ENCODE data around the gene CRIM1.
A peak's percentile ranks its signal among the peaks of the same experiment; 100 is the strongest.

CRIM1 gene

GRCh38 chr2:36371928-36372391 lies 16.4 kb downstream of the CRIM1 start:
- DNase-seq (ENCODE audit: low read depth): no peak

- DNase-seq (ENCODE audit: low read depth): peak; percentile 61
These were observed 17.8 kb downstream of the CRIM1 start for GRCh38 chr2:36373149-36373926.

GRCh38 chr2:36374585-36374984 lies 19.0 kb downstream of the CRIM1 start:
- no peak for DNase-seq (ENCODE audit: low read depth)

DNA sequence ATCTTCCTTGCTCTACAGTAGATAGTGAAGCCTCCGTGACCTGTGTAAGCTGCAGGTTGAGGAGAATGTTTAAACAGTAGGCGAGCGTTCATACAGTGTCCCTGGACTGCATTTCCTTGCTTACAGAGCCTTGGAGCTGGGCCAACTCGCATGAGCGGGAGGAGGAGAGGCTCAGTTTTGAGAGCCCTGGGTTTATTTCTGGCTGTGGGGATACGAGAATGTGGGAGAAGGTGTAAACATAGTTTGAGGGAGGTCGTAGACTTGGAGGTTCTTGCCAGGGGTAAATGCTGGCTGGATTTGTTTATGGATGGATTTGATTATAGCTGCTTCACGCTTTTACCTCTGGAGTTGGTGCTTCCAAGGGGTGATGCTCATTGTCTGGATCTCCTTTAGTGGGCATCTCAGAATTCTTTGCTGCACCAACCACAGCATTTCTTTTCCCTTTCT lies 20.8 kb downstream of the CRIM1 start:
- DNase-seq (ENCODE audit: low read depth): no peak

DNA sequence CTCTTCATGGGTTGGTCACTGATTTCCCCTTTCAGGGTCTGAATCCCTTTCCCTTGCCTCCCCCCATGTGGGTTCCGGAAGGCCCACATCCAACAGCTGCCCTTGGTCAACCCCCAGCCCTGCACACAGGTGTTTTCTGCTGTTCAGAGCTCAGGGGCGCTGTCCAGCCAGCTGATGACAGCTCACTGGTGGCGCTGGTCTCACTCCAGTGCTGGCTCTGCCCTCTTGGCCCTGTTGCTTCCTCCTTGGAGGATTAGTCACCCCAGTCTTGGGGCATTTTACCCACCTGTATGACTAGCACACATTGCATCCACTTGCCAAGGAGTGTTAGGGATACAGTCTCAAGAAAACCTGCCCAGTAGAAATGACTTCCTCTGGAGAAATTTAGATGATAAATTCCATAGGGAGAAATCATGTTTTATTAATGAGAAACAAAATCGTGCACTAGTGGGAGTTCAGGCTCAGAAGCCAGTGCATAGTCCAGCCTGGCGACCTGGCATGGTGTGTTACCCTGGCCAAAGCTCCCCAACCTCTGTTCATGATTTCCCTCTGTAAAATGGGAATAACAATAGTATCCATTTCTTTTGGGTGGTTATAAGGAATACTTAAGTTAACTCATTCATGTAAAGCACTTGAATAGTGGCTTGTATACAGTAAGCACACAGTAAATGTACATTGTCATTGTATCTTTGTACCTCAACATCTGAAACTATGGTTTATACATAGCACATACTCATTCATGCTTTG lies 21.6 kb downstream of the CRIM1 start:
- DNase-seq (ENCODE audit: low read depth): no peak

DNA sequence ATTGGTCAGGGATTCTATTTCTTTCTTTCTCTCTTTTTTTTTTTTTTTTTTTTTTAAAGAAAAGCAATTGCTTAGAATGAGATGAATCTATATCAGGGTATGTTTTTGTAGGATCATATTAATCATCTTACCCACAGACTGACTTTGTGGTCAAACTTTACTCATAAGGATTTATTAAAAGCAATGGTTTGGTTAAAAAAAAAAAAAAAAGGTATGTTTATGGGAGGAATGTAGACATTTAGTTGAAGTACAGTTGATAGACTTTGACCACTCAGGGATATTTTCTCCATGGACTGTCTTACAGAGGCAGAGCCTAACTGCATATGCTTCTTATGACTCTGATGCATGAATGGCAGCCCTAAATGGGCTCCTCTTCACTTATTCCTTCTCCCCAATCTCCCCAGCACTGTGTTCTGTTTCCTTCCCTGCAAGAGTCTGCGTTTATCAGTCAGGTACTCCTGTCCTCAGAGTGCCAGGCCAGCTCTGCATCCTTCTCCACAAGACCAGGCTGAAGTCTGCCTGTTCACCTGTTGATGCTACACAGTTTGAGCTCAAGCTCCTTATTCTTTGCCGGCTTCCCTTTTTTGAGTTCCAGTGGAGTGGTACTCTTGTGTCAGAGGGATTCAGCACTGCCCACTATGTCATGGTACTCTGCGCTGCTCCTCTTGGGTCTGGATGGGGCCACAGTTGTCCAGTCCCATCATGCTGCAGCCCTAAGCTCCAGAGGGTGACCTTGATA lies 24.3 kb downstream of the CRIM1 start:
- no peak for DNase-seq (ENCODE audit: low read depth)

- DNase-seq (ENCODE audit: low read depth): no peak
These were observed 25.3 kb downstream of the CRIM1 start for GRCh38 chr2:36380624-36381481.

DNA sequence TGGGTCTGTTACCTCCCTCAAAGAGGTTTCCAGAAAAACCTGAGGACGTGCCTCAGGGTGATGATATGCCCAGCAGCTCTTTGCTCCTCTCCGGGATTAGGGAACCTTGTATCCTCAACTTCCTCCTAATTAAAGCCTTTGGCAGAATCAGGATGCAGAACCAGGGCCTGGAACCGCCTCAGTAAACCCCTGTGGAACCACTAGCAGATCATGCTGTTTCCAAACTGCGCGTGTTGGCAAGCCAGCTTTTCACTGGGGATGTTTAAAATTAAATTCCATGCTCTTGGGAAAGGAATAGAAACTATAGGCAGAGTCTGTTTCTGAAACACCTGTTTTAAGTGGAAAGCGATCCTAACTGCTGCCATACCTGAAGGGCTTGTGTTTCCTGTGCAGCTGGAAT lies 26.4 kb downstream of the CRIM1 start:
- DNase-seq (ENCODE audit: low read depth): no peak

- no peak for DNase-seq (ENCODE audit: low read depth)
These were observed 26.9 kb downstream of the CRIM1 start for GRCh38 chr2:36382472-36382871.

DNA sequence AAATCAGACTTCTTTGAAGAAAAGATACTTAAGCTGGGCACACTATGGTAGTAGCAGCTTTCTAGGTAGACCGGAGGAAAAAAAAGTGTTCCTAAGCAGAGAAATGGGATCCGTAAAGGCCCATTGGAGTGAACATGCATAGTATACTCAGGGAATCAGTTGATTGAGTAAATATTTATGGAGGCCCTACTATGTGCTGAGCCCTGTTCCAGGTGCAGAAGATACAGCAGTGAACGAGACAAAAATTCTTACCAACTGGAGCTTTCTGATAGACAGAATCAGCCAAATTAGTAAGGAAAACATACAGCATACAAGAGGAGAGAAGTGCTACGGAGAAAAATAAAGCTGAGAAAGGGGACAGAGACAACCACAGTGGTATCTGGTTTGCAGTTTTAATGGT lies 28.1 kb downstream of the CRIM1 start:
- no peak for DNase-seq (ENCODE audit: low read depth)

DNA sequence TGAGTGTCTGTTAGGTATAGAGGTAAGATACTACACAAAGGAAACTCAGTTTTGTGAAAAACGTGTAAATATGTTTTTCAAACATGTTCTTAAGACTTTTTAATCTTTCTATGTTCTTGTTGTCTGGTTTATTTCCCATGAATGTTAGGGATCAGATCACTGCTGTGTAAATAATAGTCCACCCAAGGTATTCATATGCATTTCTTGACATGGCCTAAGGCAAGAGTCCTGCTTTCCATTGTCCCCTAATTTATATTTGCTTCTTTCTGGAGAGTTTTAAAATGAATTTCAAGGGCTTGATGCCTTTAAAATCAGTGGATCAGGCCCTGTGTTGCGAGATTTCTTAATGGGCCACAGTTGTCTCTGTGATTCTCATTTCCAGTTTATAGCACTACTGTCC lies 28.9 kb downstream of the CRIM1 start:
- no peak for DNase-seq (ENCODE audit: low read depth)

GRCh38 chr2:36385603-36386002 lies 30.0 kb downstream of the CRIM1 start:
- no peak for DNase-seq (ENCODE audit: low read depth)

GRCh38 chr2:36387258-36387916 lies 31.8 kb downstream of the CRIM1 start:
- no peak for DNase-seq (ENCODE audit: low read depth)

DNA sequence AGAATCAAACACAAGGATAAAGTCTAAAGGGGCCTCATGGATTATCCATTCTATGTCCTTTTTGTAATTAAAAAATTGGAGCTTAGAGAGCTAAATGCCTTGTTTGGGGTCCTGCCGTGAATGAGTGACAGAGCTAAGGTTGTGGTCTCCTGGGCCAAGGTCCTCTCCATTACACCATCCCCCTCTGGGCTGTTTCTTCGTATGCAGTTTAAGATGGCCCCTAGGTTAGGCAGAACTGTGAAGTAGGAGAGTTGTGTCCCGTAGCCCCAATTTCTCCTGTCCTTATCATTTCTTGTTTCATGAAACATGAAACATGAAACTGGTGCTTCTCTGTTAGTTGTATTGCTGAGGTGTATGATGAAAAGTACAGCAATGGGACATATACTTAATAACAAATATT lies 32.9 kb downstream of the CRIM1 start:
- no peak for DNase-seq (ENCODE audit: low read depth)

GRCh38 chr2:36389091-36389564 lies 33.5 kb downstream of the CRIM1 start:
- no peak for DNase-seq (ENCODE audit: low read depth)

GRCh38 chr2:36389577-36389976 lies 34.0 kb downstream of the CRIM1 start:
- no peak for DNase-seq (ENCODE audit: low read depth)

GRCh38 chr2:36392571-36393255 lies 37.1 kb downstream of the CRIM1 start:
- no peak for DNase-seq (ENCODE audit: low read depth)

DNA sequence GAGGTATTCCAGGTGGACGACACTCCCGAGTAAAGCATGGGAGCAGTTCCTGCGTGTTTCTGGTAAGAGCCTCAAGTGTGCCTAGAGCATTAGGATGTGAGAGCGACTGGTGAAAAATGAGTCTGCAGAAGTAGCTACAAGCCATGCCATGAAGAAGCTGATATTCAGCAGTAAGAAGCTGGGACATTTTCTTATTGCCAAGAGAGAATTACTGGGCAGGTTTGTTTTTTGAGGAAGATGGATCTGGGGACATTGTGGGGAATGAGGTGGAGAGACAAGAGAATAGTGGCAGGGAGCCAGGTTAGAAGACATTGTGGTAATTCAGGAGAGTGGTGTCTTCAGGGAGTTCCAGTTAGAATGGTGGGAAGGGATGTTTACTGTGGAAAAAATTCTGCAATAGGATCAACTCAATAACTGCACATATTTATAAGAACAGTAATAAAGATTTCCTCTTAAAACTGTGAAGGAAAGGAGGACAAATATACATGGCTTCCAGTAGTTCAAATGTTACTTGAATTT lies 38.2 kb downstream of the CRIM1 start:
- no peak for DNase-seq (ENCODE audit: low read depth)

GRCh38 chr2:36394804-36395203 lies 39.2 kb downstream of the CRIM1 start:
- no peak for DNase-seq (ENCODE audit: low read depth)

- no peak for DNase-seq (ENCODE audit: low read depth)
These were observed 40.3 kb downstream of the CRIM1 start for GRCh38 chr2:36395866-36396265.

Data from fibroblast of the conjunctiva (primary cell).